GM21390 (cell line): ENCODE measurements around the gene TESK2.
"Not testable (repeated sequence)": the region's sequence is repeated elsewhere in the genome, so short reads cannot be mapped to it uniquely, and the experiment has no call there.

ENCODE experiments used
- ATAC-seq: cut with Tn5 transposase; IDR thresholded peaks from one replicate; pipeline ENCODE4 v1.9.1; 2021; ENCODE audit not compliant: unreplicated experiment

TESK2 gene

DNA sequence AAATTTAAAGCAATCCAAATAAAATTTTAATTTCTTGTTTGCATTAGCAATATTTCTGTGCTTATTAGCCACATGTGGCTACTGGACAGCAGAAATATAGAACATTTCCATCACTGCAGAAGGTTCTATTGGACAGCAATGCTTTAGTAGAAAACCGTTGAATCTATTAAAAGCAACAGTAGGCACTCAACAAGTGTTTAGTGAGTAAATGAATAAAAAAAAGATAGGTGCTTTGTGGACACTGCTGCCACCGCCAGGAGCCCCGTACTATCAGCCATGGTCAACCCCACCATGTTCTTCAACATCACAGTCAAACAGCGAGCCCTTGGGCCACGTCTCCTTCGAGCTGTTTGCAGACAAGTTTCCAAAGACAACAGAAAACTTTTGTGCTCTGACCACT lies 76.2 kb downstream of the TESK2 start:
- no peak for ATAC-seq

DNA sequence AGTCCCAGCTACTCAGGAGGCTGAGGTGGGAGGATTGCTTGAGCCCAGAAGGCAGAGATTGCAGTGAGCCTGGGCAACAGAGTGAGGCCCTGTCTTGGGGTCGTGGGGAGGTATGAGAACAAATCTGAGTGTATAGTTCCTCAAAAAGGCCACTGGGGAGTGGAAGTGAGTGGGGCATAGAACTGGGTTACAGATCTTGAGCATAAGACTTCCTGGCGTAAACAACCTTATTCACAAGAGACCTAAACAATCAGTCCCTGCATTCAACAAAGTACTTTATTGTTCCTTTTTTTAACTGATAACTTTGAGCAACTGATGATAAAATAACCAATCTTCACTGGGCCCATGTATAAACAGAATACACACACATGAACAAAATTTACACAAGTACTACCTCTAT lies 78.1 kb downstream of the TESK2 start:
- ATAC-seq, result no peak

DNA sequence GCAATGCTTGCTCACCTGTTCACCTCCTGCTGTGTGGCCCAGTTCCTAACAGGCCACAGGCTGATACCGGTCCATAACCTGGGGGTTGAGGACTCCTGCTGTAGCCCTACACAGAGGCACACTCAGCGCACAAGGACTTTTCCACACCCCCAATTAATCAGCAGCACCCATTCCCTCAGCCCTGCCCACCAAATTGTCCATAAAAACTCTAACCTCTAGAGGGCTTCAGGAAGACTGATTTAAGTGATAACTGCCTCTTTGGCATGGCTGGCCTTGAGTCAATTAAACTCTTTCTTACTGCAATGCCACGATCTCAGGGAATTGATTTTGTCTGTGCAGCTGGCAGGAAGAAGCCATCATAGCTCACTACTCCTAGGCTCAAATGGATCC lies 79.5 kb downstream of the TESK2 start:
- ATAC-seq, result no peak

DNA sequence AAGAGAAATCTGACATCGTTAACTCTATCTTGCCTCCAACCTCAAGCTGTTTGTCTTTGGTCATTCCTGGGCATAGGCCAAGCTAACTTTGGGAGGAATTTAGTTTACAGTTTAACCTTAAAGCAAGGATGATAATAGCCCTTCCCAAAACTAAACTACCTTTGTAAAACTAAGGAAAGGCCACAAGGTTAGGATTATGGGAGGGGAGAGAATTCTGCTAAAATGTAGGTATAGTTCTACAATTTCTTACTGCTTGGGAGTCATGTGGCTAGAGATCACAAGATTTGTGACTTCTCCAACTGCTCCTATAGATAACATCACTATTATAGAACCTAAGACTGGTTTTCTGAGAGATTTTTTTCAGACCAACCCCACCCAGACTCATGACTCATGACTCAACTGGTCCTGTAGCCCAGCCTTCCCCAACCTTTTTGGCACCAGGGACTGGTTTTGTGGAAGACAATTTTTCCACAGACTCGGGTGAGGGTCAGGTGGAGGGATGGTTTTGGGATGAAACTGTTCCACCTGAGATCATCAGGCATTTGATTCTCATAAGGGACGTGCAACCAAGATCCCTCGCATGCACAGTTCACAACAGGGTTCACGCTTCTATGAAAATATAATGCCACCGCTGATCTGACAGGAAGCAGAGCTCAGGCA lies 80.0 kb downstream of the TESK2 start:
- ATAC-seq, result no peak

DNA sequence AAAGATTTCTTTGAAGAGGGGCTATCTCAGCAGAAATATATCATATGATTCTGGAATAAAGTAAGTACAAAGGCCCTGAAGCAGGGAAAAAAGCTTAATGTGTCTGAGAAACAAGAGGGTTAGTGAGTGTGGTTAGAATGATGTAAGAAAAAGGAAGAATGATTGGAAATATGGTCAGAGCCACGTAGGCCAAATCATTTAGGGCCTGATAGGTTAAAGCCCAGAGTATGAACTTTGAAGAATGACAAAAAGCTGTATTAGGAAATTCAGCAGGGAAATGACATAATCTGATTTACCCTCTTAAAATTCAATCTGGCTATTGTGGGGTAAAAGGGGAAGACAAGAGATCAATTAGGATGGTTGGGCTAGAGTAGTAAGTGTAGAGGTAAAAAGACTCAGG lies 81.7 kb downstream of the TESK2 start:
- ATAC-seq, result no peak

DNA sequence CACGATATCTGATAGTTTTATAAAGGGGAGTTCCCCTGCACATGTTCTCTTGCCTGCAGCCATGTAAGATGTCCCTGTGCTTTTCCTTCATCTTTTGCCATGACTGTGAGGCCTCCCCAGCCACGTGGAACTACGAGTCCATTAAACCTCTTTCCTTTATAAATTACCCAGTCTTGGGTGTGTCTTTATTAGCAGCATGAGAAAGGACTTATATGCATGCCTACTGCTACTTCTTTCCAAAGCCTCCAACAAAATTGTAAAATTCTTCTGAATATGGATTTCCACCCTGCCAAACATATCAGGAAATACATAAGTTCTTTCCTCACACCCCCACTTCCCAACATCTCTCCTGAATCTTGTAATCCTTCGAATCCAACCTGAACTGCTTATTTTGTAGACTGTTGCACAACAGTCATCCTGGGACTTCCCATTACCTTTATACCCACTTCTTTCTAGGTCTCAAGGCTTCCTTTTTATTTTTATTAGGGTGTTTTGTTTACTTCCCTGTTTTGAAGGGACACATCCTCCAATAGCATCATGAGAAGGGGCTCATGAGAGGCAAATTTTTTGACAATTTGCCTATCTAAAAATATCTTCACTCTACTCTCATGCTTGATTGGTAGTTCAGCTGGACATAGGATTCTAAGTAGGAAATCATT lies 83.2 kb downstream of the TESK2 start:
- no peak for ATAC-seq

DNA sequence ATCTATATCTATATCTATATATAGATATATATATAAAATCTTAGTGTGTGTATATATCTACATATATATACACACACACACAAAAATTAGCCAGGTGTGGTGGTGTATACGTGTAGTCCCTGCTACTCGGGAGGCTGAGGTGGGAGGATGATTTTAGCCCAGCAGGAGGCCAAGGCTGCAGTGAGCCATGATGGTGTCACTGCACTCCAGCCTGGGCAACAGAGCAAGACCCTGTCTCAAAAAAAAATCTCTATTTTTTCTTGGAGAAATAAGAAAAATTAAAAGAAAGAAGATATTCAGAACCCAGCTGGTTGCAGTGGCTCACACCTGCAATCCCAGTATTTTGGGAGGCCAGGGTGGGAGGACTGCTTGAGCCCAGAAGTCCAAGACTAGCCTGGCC lies 85.3 kb downstream of the TESK2 start:
- no peak for ATAC-seq

DNA sequence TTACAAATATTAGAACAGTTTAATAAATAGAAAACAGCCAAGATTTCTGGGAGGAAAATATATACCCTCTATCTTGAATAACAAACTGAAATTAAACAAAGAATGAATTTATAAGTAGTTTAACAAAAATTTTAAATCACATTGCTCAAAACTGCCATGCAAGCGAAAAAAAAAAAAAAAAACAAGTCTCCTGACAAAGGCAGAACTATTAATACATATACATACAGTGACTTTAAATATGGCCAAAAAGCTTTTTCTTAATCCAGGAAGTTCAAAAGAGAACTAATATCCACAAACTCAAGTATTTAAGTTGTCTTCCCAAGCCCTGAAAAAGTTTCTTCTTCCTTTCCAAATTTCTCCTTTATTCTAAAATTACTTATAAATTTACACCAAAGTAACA lies 87.2 kb downstream of the TESK2 start:
- no peak for ATAC-seq

DNA sequence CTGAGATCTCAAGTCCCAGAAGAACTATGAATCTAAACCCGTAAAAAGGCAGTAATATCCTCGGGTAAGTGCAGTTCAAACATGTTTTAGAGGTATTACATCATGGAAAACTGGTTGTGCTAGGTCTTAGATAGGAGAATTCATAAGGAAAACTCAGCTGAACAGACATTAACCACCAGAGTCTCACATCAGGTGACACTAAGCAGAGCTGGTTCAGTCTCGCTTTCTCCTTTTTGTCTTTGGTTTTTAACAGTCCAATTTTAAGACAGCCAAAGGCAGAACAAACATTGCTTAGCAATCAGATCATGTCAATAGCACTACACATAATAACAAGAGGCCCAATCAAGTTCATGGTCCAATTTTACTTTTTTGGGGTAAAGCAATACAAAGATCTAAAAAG lies 87.7 kb downstream of the TESK2 start:
- ATAC-seq, result no peak

DNA sequence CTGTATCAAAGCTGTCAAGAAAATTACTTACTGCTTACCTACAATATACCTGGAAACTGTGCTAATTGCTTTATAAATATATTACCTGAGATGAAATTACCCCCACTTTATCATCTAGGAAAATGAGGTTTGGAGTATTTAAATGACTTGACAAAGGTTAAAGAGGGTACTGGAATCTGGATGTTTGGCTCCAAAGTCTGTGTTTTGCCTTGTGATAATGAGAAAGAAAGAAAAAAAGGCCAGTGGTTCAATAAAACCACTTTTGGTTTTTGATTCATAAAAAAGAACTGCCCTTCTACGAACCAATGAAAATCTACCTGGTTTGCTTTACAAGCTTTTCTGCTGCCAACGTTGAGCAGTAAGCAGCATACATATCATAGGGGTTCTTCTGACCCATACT lies 89.4 kb downstream of the TESK2 start:
- ATAC-seq, result no peak

DNA sequence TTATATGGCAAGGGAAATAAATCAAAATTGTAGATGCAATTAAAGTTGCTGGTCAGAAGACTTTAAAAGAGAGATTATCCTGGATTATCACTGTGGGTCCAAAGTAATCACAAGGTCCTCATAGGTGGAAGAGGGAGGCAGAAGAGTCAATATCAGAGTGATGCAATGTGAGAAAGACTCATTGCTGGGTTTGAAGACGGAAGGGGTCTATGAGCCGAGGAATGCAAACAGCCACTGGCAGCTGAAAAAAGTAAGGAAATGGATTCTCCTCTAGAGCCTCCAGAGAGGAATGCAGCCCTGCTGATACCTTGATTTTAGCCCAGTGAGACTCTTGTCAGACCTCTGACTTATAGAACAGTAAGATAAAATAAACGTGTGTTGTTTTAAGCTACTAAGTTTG lies 90.9 kb downstream of the TESK2 start:
- ATAC-seq, result no peak

DNA sequence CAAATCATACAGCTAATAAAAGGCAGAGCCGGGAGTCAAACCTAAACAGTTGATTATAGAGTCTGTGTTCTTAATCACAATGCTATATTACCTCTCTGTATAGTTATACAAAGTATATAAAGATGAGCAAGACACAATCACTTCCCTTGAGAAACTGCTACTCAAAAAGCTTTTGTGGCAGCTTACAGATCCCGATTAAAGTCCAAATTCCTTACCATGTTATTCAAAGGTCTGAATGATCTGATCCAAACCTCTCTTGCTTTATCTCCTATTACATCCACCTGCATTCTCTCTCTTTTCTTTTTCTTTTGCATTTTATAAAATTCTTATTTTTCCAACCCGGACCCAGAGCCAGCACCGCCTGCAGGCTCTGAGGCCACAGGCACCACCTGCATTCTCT lies 93.7 kb downstream of the TESK2 start:
- ATAC-seq, result no peak

DNA sequence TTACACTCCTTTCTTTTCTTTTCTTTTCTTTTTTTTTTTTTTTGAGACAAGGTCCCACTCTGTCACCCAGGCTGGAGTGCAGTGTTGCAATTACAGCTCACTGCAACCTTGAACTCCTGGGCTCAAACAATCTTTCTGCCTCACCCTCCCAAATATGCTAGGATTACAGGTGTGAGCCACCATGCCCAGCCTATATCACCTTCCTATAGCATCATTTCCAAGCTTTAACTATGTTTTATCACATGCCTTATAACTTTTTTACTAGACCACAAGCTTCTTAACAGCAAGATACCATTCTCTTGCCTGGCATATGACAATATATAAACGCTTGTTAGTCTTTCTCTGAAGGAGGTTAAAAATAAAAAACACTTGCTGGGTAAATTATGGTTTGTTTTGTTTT lies 95.4 kb downstream of the TESK2 start:
- ATAC-seq, result no peak

DNA sequence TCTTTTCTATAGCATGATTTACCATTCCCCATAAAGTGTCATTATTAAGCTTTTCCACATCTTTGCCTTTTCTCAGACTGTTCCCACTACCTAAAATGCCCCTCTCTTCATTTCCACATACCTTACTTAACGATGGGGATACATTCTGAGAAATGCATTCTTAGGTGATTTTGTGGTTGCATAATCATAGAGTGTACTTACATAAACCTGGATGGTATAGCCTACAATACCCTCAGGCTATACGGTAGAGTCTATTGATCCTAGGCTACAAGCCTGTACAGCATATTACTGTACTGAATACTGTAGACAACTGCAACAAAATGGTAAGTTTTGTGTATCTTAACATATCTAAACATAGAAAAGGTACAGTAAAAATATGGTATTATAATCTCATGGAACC lies 95.9 kb downstream of the TESK2 start:
- no peak for ATAC-seq

DNA sequence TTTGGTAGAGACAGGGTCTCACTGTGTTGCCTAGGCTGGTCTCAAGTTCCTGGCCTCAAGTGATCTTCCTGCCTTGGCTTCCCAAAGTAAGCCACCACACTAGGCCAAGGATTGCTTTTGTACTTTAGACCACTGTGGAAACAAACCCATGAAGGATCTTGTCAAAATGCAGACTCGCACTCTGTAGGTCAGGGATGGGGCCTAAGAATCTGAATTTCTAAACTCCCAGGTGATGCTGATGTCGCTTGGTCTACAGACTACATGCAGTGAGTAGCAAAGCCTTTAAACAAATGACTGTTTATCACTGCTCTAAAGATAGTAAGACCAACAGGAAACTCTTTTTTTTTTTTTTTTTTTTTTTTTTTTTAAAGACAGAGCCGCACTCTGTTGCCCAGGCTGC lies 96.6 kb downstream of the TESK2 start:
- ATAC-seq, result peak; percentile 74

DNA sequence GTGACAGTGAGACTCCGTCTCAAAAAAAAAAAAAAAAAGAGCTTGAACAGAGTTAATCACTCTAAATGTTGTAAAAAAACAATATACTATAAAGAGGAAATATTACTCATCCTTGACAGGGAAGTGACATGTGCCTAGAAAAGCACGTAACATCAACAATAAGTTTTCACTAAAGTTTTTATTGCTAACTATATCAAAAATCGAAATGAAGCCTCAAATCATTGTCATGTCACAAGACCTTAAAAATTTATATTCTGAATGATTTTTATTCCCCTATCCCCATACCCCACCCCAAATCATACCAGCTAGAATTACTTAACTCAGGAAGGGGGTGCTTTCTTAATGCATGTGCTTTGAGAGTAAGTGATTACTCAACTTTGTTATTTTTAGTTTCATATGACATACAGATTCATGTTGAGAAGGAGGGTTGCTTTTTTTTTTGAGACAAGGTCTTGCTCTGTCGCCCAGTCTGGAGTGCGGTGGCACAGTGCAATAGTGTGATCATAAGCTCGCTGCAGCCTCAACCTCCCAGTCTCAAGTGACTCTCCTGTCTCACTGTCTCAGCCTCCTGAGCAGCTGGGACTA lies 97.2 kb downstream of the TESK2 start:
- peak; percentile 75 for ATAC-seq

DNA sequence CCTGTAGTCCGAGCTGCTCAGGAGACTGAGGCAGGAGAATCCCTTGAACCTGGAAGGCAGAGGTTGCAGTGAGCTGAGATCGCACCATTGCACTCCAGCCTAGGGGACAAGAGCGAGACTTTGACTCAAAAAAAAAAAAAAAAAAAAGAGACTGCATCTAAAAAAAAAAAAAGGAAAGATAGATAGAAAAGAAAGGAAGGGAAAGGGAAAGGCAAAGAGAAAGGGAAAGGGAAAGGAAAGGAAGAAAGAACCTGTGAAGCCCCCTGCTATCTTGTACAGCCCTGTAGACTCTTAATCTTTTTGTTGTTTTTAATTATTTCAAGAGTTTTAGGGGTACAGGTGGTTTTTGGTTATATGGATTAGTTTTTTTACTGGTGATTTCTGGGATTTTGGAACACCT lies 104.7 kb downstream of the TESK2 start:
- ATAC-seq, result no peak

DNA sequence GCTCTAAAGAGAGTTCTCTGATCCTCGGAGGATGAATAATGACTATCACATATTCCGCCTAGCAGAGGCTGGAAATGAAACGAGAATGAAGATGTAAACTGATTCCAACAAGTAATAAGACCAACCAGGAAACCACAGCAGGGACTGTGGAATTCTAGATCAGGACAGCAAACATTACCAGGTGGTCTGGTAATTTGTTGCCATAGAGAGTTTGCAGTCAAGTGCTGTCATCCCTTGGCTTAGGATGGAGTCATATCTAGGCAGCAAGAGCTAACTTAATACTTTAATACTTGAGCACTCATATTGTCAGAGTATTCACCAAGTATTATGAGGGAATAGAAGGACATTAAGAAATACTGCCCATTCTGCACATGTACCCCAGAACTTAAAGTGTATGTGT lies 105.7 kb downstream of the TESK2 start:
- ATAC-seq, result no peak

DNA sequence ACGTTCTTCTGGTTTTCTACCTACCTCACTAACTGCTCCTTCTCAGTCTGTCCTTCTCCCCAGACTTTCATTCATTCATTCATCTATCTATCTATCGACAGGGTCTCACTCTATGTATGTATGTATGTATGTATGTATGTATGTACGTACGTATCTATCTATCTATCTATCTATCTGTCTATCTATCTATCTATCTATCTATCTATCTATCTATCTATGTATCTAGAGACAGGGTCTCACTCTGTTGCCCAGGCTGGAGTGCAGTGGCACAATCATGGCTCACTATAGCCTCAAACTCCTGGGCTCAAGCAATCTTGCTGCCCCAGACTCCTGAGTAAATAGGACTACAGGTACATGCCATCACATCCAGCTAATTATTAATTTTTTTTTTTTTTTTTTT lies 106.8 kb downstream of the TESK2 start:
- not testable (repeated sequence) for ATAC-seq

DNA sequence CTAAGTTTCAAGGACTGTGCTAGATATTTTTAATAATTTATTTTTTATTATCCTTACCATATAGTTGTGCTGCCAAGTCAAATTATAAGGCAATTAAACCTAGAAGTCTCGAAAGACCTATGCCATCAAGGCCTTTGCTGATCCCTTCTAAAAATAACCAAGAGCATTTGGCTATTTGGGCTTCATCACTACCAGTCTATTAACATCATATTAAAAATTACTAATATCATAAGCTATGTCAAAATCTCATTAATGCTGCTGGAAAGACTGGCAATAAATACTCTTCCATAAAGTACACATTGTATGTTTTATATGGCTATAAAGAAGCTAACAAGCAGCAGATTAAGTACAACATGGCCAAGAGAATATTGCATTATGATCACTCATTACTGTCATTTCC lies 107.8 kb downstream of the TESK2 start:
- ATAC-seq, result no peak

DNA sequence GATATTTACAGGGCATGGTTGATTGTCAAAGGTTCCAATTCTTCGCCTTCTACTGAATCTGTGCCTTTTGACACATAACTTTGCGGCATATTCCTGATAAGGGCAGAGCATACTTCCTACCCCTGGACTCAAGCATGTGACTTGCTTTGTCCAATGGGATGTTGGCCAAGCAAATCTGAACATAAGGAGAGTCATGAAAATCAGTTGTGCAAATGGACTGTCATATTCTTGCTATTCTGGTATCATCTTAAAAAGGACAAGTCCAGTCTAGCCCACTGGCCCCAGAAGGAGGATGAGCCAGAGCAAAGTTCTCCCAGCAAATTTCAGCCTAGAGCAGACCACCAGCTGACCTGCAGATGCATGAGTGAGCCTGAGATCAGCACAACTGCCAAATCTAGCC lies 109.7 kb downstream of the TESK2 start:
- ATAC-seq, result no peak

DNA sequence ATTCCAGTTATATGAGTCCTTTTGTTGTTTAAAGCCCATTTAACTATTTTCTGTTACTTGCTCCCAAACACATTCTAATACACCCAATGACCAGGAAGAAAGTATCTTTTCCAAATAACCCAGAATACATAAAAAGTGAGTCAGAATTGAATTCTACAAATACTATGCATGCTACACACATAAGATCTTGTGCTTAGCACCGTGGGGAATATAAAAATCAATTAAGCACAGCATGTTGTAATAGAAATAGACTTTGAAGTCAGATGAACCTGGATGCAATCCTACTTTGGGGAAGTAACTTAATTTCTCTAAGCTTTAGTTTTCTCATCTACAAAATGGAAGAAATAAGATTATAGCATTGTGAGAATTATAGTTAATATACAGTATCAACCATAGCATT lies 110.2 kb downstream of the TESK2 start:
- no peak for ATAC-seq

DNA sequence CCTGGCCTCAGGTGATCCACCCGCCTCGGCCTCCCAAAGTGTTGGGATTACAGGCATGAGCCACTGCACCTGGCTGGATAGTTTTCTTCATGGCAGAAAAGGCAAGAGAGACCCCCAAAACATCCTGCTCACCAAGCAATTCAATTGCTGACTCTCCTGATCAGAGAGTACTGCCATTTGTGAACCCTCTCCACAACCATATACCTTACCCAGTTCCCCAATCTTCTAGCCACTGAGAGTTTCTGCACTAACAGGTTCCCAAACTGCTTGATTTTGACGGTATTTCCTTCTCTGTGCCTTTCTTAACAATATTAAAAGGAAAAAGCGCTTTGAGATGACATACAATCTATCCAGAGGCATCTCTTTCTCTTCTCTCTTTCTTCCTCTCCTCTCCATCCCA lies 110.8 kb downstream of the TESK2 start:
- no peak for ATAC-seq
